Cardiac muscle cell (in vitro differentiated cells and primary cell): Measurements from ENCODE around the gene RPP25. TPM values are rescaled to one million over a fixed set of nuclear protein-coding genes. Genes with fewer than 3 reads are reported as not detected.

ENCODE experiments used
- DNase-seq, 2 donors: peaks; one replicate each; pipeline versions ENCODE4 v3.0.0 to v3.0.0-alpha.2; 2010 to 2017; ENCODE audit warnings: low read depth in 1 of 2, low spot score in 1 of 2
- H3K27ac ChIP-seq: fragments of 200-600 bp; sonication (generic); 2 replicates; pipeline ENCODE4 v1.5.1; 2016
- H3K27me3 ChIP-seq: fragments of 200-600 bp; sonication (generic); 2 replicates; pipeline ENCODE4 v1.6.0; 2016; ENCODE audit warnings: control low read depth
- H3K36me3 ChIP-seq: fragments of 200-600 bp; sonication (generic); 2 replicates; pipeline ENCODE4 v1.5.1; 2016; ENCODE audit warnings: control low read depth
- H3K4me1 ChIP-seq: fragments of 200-600 bp; sonication (generic); 2 replicates; pipeline ENCODE4 v1.8.1; 2017; ENCODE audit warnings: low read depth, mild to moderate bottlenecking, mixed run types
- H3K4me3 ChIP-seq: fragments of 200-600 bp; sonication (generic); 2 replicates; pipeline ENCODE4 v1.5.1; 2016; ENCODE audit warnings: mild to moderate bottlenecking
- H3K9me3 ChIP-seq: fragments of 200-600 bp; sonication (generic); 2 replicates; pipeline ENCODE4 v1.5.1; 2017; ENCODE audit warnings: low read depth, mild to moderate bottlenecking, control low read depth
- CTCF ChIP-seq: IDR thresholded peaks from 2 replicates; pipeline ENCODE4 v1.5.1; 2012; ENCODE audit warnings: low read depth, mild to moderate bottlenecking, low read length
- polyA plus RNA-seq: library from polyadenylated mRNA; unstranded; fragments of >200 nt; fragmentation: Nextera tagmentation; extraction: Ambion mirVana; gene quantifications from 2 replicates; pipeline ENCODE4 v1.2.1, GENCODE V29; 2016
- total RNA-seq: library from RNA; depleted of rRNA; stranded (reverse); fragments of >200 nt; gene quantifications from 2 replicates; pipeline ENCODE4 v1.2.3, GENCODE V29; 2016

RPP25 gene
- total and polyA plus RNA-seq, 2 experiments from 2014 or later, result 18.3 to 21.1 TPM

- H3K4me3 ChIP-seq, result no peak overlapping the region
- H3K4me1 ChIP-seq, result no peaks in the 10 kb centered on the region
- H3K27ac ChIP-seq, result peak overlapping the region; percentile 58
- TF ChIP-seq CTCF, result no peak
- H3K36me3 ChIP-seq, result peaks cover 25% of the 10 kb centered on the region
- H3K9me3 ChIP-seq, result no peaks in the 10 kb centered on the region
- no peaks in the 10 kb centered on the region for H3K27me3 ChIP-seq
- no peak for DNase-seq
These were observed 43.5 kb downstream of the RPP25 start for GRCh38 chr15:74913041-74913440.

GRCh38 chr15:74908635-74909034 is 47.9 kb downstream of the RPP25 start:
- Histone ChIP-seq H3K27ac (no peak overlapping the region), H3K4me3 (no peak overlapping the region), H3K4me1 (peaks cover 16% of the 10 kb centered on the region), H3K36me3 (peaks cover 13% of the 10 kb centered on the region), H3K9me3 (no peaks in the 10 kb centered on the region), H3K27me3 (no peaks in the 10 kb centered on the region)
- TF ChIP-seq CTCF, result no peak
- no peak for DNase-seq

DNA sequence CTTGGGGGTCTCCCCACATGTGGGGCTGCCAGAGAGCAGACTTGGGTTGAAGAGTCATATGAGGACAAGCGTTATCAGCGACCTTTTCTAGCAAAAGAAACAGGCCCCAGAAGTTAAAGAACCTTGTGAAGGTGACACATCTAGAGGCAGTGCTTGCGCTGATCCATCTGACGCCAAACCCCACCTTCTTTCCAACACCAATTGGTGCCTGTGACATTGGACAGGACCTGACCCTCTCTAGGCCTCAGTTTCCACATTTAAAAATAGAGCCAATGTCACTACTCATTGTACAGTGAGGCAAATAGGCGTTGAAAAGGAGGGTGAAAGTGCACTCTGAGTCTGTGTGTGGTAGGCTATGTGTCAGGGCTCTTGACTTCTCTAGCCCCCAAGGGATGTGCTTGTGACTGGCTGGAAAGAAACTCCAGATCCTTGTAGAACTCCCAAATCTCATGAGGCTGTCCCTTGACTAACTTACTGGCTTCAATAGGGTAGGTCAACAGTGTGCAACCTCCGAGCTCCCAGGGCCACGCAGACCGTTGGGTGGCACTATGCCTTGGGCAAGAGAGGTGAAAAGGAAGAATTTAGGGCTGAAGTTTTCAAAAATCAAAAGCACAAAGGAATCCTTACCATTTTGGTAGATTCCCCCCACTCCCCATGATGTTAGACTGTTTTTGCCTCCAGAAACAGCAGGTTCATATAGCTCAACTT is 49.3 kb downstream of the RPP25 start:
- H3K4me1 ChIP-seq, result peaks cover 16% of the 10 kb centered on the region
- no peaks in the 10 kb centered on the region for H3K27me3 ChIP-seq
- peak overlapping the region; percentile 67 for H3K4me3 ChIP-seq
- H3K27ac ChIP-seq, result peak overlapping the region; percentile 94
- peak; percentile 17 to 71 for DNase-seq
- peaks cover 20% of the 10 kb centered on the region for H3K36me3 ChIP-seq
- no peaks in the 10 kb centered on the region for H3K9me3 ChIP-seq
- TF ChIP-seq CTCF, result no peak

DNA sequence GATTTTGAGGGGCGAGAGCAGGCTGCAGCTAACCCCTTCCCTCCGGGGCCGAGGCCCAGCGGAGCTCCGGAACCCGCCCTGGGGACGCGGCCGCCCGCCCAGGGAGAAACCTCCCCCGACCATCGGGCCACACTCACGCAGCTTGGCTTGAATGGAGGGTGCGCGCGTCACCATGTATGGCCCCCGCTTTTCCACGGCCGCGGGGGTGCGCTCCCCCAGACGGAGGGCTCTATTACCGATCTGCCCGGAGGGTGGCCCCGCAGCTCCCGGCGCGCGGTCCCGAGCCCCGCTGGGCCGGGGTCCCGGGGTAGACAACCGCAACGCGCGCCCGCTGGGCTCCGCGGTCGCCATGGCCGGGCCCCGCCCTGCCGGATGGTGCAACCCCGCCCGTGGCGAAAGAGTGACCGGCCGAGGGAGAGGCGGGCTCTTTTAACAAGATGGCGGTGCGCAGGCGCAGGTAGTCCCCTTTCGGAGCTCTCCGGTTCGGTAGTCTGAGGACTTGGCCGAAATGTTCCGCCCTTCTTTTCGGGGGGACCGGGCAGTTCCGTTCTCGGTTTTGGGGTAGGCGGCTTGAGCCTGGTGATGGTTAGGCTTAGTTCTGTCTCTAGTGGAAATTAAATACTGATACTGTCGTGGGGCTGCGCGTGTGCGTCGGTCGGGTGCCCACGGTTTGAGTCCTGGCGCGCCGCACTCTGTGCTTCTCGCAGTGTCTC is 50.0 kb downstream of the RPP25 start, which contains the start of gene FAM219B:
Gene FAM219B (minus strand): TSS at position 402 of the 713 bp plus-strand sequence. CDS start 51 bp downstream, at position 351.
- Histone ChIP-seq H3K27ac (peak within 1 kb of the TSS; percentile 94), H3K4me3 (peak within 1 kb of the TSS; percentile 67), H3K9me3 (no peaks in the 10 kb centered on the region), H3K27me3 (no peaks in the 10 kb centered on the region), H3K36me3 (peaks cover 23% of the 10 kb centered on the region), H3K4me1 (peaks cover 16% of the 10 kb centered on the region)
- DNase-seq, result peak; percentile 87 to 97
- no peak for TF ChIP-seq CTCF

DNA sequence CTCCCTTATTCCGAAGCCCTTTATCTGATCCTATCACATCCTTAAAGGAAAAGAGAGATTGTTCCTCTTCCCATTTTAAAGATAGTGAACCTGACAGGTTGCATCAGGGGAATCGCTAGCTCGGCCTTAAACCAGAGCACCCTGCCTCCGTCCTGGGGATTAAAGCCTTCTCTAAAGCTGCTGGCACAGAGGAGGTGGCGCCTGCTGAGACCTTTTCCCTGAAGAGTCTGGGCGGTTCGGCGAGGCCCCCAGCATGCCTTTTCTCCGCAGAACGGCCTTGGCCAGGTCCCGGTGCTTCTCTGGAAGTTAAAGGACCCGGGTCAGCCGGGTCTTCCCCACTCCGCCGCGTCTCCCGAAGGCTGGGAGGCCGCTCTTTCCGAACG is 50.5 kb downstream of the RPP25 start:
- peak overlapping the region; percentile 67 for H3K4me3 ChIP-seq
- H3K36me3 ChIP-seq, result peaks cover 23% of the 10 kb centered on the region
- peak overlapping the region; percentile 94 for H3K27ac ChIP-seq
- no peaks in the 10 kb centered on the region for H3K9me3 ChIP-seq
- DNase-seq, result peak; percentile 33 to 62
- no peaks in the 10 kb centered on the region for H3K27me3 ChIP-seq
- peaks cover 16% of the 10 kb centered on the region for H3K4me1 ChIP-seq
- TF ChIP-seq CTCF, result no peak

Other genes starting within 250 kb of the RPP25 start
- 0.28 and 0.45 TPM in 2 replicates for gene CYP1A1, start 231.2 kb downstream of the RPP25 start, total RNA-seq
- 0.56 TPM in 1 of 2 replicates, not detected in the other for gene CYP1A1, start 231.2 kb downstream of the RPP25 start, polyA plus RNA-seq
- not detected in 2 replicates for gene CYP1A2, start 207.9 kb downstream of the RPP25 start, total RNA-seq
- not detected in 2 replicates for gene CYP1A2, start 207.9 kb downstream of the RPP25 start, polyA plus RNA-seq
- gene CSK, start 174.7 kb downstream of the RPP25 start, total RNA-seq, result 42.4 and 43.1 TPM in 2 replicates
- gene CSK, start 174.7 kb downstream of the RPP25 start, polyA plus RNA-seq, result 26.2 and 30.3 TPM in 2 replicates
- gene LMAN1L, start 143.9 kb downstream of the RPP25 start, total RNA-seq, result not detected in 2 replicates
- not detected in 2 replicates for gene LMAN1L, start 143.9 kb downstream of the RPP25 start, polyA plus RNA-seq
- not detected in 2 replicates for gene CPLX3, start 130.1 kb downstream of the RPP25 start, total RNA-seq
- not detected in 2 replicates for gene CPLX3, start 130.1 kb downstream of the RPP25 start, polyA plus RNA-seq
- 39.5 and 52.4 TPM in 2 replicates for gene ULK3, start 113.6 kb downstream of the RPP25 start, total RNA-seq
- gene ULK3, start 113.6 kb downstream of the RPP25 start, polyA plus RNA-seq, result 40.0 and 54.6 TPM in 2 replicates
- 52.3 and 55.1 TPM in 2 replicates for gene SCAMP2, start 83.4 kb downstream of the RPP25 start, total RNA-seq
- 89.0 and 115 TPM in 2 replicates for gene SCAMP2, start 83.4 kb downstream of the RPP25 start, polyA plus RNA-seq
- gene MPI, start 66.7 kb downstream of the RPP25 start, total RNA-seq, result 170 and 285 TPM in 2 replicates
- 106 and 173 TPM in 2 replicates for gene MPI, start 66.7 kb downstream of the RPP25 start, polyA plus RNA-seq
- 109 and 168 TPM in 2 replicates for gene FAM219B, start 49.9 kb downstream of the RPP25 start, total RNA-seq
- 107 and 157 TPM in 2 replicates for gene FAM219B, start 49.9 kb downstream of the RPP25 start, polyA plus RNA-seq
- gene COX5A, start 18.7 kb downstream of the RPP25 start, total RNA-seq, result 285 and 435 TPM in 2 replicates
- 1,301 and 1,489 TPM in 2 replicates for gene COX5A, start 18.7 kb downstream of the RPP25 start, polyA plus RNA-seq
- 5.8 and 8.1 TPM in 2 replicates for gene SCAMP5, start 38.8 kb upstream of the RPP25 start, total RNA-seq
- gene SCAMP5, start 38.8 kb upstream of the RPP25 start, polyA plus RNA-seq, result 1.2 and 3.3 TPM in 2 replicates
- gene PPCDC, start 66.8 kb upstream of the RPP25 start, total RNA-seq, result 25.6 and 28.3 TPM in 2 replicates
- 15.9 and 17.6 TPM in 2 replicates for gene PPCDC, start 66.8 kb upstream of the RPP25 start, polyA plus RNA-seq
- 28.9 and 35.1 TPM in 2 replicates for gene C15orf39, start 245.1 kb upstream of the RPP25 start, total RNA-seq
- 8.6 and 12.8 TPM in 2 replicates for gene C15orf39, start 245.1 kb upstream of the RPP25 start, polyA plus RNA-seq